H9 (cell line): ENCODE measurements around the gene RORC. TPM values are rescaled to one million over a fixed set of nuclear protein-coding genes. Genes with fewer than 3 reads are reported as not detected.
A peak's percentile ranks its signal among the peaks of the same experiment; 100 is the strongest.

Experiments
- DNase-seq: peaks from one replicate; pipeline ENCODE4 v3.0.0-alpha.2; 2017
- H2AFZ ChIP-seq: one replicate; pipeline ENCODE4 v1.6.1; 2013; ENCODE audit warnings: mild to moderate bottlenecking, low read length, control low read depth, moderate library complexity
- H2AK5ac ChIP-seq: 2 replicates; pipeline ENCODE4 v1.6.1; 2013; ENCODE audit warnings: low read length, control low read depth, mixed read lengths; ENCODE audit not compliant: insufficient read length
- H2BK120ac ChIP-seq: one replicate; pipeline ENCODE4 v1.6.1; 2013; ENCODE audit warnings: low read depth, mild to moderate bottlenecking, low read length, control low read depth, inconsistent platforms; ENCODE audit not compliant: poor library complexity, severe bottlenecking
- H2BK12ac ChIP-seq: 2 replicates; pipeline ENCODE4 v1.6.1; 2013; ENCODE audit warnings: low read length, control low read depth, mixed read lengths, low read depth; ENCODE audit not compliant: insufficient read length
- H2BK15ac ChIP-seq: 2 replicates; pipeline ENCODE4 v1.6.1; 2013; ENCODE audit warnings: low read depth, low read length, control low read depth
- H2BK20ac ChIP-seq: one replicate; pipeline ENCODE4 v1.6.1; 2013; ENCODE audit warnings: low read depth, mild to moderate bottlenecking, low read length, control low read depth, inconsistent platforms; ENCODE audit not compliant: poor library complexity, severe bottlenecking
- H2BK5ac ChIP-seq: 2 replicates; pipeline ENCODE4 v1.6.1; 2013; ENCODE audit warnings: low read length, control low read depth, mixed read lengths; ENCODE audit not compliant: insufficient read length
- H3K14ac ChIP-seq: 2 replicates; pipeline ENCODE4 v1.6.1; 2013; ENCODE audit warnings: low read length, control low read depth; ENCODE audit not compliant: insufficient read depth
- H3K18ac ChIP-seq: 2 replicates; pipeline ENCODE4 v1.6.1; 2013; ENCODE audit warnings: low read depth, mild to moderate bottlenecking, mixed read lengths, low read length, control low read depth; ENCODE audit not compliant: insufficient read length
- H3K23ac ChIP-seq: 2 replicates; pipeline ENCODE4 v1.6.1; 2013; ENCODE audit warnings: low read length, control low read depth, mixed read lengths, low read depth; ENCODE audit not compliant: insufficient read length
- H3K23me2 ChIP-seq: 2 replicates; pipeline ENCODE4 v1.6.1; 2013; ENCODE audit warnings: low read depth, mild to moderate bottlenecking, mixed read lengths, low read length, control low read depth; ENCODE audit not compliant: insufficient read length, poor library complexity, severe bottlenecking
- H3K27ac ChIP-seq: 2 replicates; pipeline ENCODE4 v1.5.1; 2013; ENCODE audit warnings: low read length, control low read depth, mixed read lengths, low read depth; ENCODE audit not compliant: insufficient read length
- H3K27me3 ChIP-seq: 2 replicates; pipeline ENCODE4 v1.6.1; 2013; ENCODE audit warnings: low read length, control low read depth, inconsistent platforms; ENCODE audit not compliant: insufficient read depth
- H3K4ac ChIP-seq: 2 replicates; pipeline ENCODE4 v1.6.1; 2013; ENCODE audit warnings: low read depth, mild to moderate bottlenecking, control low read depth, inconsistent platforms, low read length, moderate library complexity
- H3K4me1 ChIP-seq: 2 replicates; pipeline ENCODE4 v1.6.1; 2013; ENCODE audit warnings: low read length, control low read depth, inconsistent platforms; ENCODE audit not compliant: insufficient read depth
- H3K4me2 ChIP-seq: 2 replicates; pipeline ENCODE4 v1.6.1; 2013; ENCODE audit warnings: low read length, control low read depth, mixed read lengths; ENCODE audit not compliant: insufficient read length, insufficient read depth
- H3K56ac ChIP-seq: 2 replicates; pipeline ENCODE4 v1.6.1; 2013; ENCODE audit warnings: low read depth, mild to moderate bottlenecking, mixed read lengths, low read length, control low read depth; ENCODE audit not compliant: insufficient read length
- H3K79me1 ChIP-seq: 2 replicates; pipeline ENCODE4 v1.6.1; 2013; ENCODE audit warnings: low read depth, mild to moderate bottlenecking, moderate library complexity, low read length, control low read depth, inconsistent platforms; ENCODE audit not compliant: insufficient read depth, poor library complexity, severe bottlenecking
- H3K79me2 ChIP-seq: 2 replicates; pipeline ENCODE4 v1.6.1; 2013; ENCODE audit warnings: low read length, control low read depth, inconsistent platforms; ENCODE audit not compliant: insufficient read depth
- H3K9ac ChIP-seq: 2 replicates; pipeline ENCODE4 v1.6.1; 2013; ENCODE audit warnings: low read length, control low read depth, mixed read lengths; ENCODE audit not compliant: insufficient read length; ENCODE audit errors: extremely low read depth
- H3K9me3 ChIP-seq: one replicate; pipeline ENCODE4 v1.6.1; 2013; ENCODE audit warnings: low read depth, low read length, inconsistent platforms; ENCODE audit not compliant: control insufficient read depth
- H3T11ph ChIP-seq: one replicate; pipeline ENCODE4 v1.6.1; 2013; ENCODE audit warnings: mild to moderate bottlenecking, low read length, control low read depth, inconsistent platforms
- H4K20me1 ChIP-seq: one replicate; pipeline ENCODE4 v1.6.1; 2013; ENCODE audit not compliant: control insufficient read depth, insufficient read length, insufficient read depth
- H4K5ac ChIP-seq: 2 replicates; pipeline ENCODE4 v1.6.1; 2013; ENCODE audit warnings: low read depth, mild to moderate bottlenecking, mixed read lengths, low read length, control low read depth; ENCODE audit not compliant: insufficient read length
- H4K8ac ChIP-seq: replicated peaks from 2 replicates; pipeline ENCODE4 v1.6.1; 2013; ENCODE audit warnings: low read length, control low read depth, mixed read lengths, low read depth; ENCODE audit not compliant: insufficient read length
- H4K91ac ChIP-seq: 2 replicates; pipeline ENCODE4 v1.6.1; 2013; ENCODE audit warnings: low read depth, mild to moderate bottlenecking, moderate library complexity, mixed read lengths, low read length, control low read depth; ENCODE audit not compliant: insufficient read length
- H3K27ac Mint-ChIP-seq, 3 experiments: 2 replicates in 2 of 3; 3 replicates in 1 of 3; pipeline ENCODE4 v1.8.0; 2020 to 2021; ENCODE audit warnings: mixed read lengths in 3 of 3, mild to moderate bottlenecking in 1 of 3, moderate library complexity in 1 of 3
- H3K27me3 Mint-ChIP-seq: 2 replicates; pipeline ENCODE4 v1.8.0; 2021; ENCODE audit warnings: low read depth, mild to moderate bottlenecking, moderate library complexity, mixed read lengths
- H3K36me3 Mint-ChIP-seq, 3 experiments: 2 replicates in 2 of 3; 3 replicates in 1 of 3; pipeline ENCODE4 v1.8.0; 2020 to 2021; ENCODE audit warnings: low read depth in 3 of 3, mixed read lengths in 3 of 3; ENCODE audit not compliant: insufficient read depth in 1 of 3
- H3K4me1 Mint-ChIP-seq, 2 experiments: 2 replicates each; pipeline ENCODE4 v1.8.0; 2020; ENCODE audit warnings: mixed read lengths in 2 of 2
- H3K4me3 Mint-ChIP-seq, 2 experiments: 2 replicates in 1 of 2; 3 replicates in 1 of 2; pipeline ENCODE4 v1.8.0; 2020 to 2021; ENCODE audit warnings: mild to moderate bottlenecking in 2 of 2, mixed read lengths in 2 of 2, moderate library complexity in 1 of 2
- H3K9me3 Mint-ChIP-seq, 2 experiments: 2 replicates in 1 of 2; 3 replicates in 1 of 2; pipeline ENCODE4 v1.8.0; 2020; ENCODE audit warnings: mild to moderate bottlenecking in 2 of 2, mixed read lengths in 2 of 2, moderate library complexity in 1 of 2
- WGBS: extraction: QIAGEN DNeasy Blood & Tissue Kit; methylation state at CpG from one replicate; pipeline ENCODE4 v1.1.7; 2013; ENCODE audit warnings: missing lambda C conversion rate, low lambda C conversion rate, mixed read lengths; ENCODE audit not compliant: insufficient read length; ENCODE audit errors: extremely low coverage; 5-methylcytosine and 5-hydroxymethylcytosine counted together
- total RNA-seq: library from RNA; stranded (reverse); gene quantifications from 2 replicates; pipeline ENCODE4 v1.2.1, GENCODE V29; 2021
- TF ChIP-seq, protein P1 (sequence below): fragments of 200-600 bp; sonication (generic); conservative IDR thresholded peaks from 3 replicates; pipeline ENCODE4 v1.8.0; 2021; ENCODE audit warnings: antibody characterized with exemption, mild to moderate bottlenecking

The RORC gene
- total RNA-seq, 1 experiment from 2014 or later = 0.52 TPM

DNA sequence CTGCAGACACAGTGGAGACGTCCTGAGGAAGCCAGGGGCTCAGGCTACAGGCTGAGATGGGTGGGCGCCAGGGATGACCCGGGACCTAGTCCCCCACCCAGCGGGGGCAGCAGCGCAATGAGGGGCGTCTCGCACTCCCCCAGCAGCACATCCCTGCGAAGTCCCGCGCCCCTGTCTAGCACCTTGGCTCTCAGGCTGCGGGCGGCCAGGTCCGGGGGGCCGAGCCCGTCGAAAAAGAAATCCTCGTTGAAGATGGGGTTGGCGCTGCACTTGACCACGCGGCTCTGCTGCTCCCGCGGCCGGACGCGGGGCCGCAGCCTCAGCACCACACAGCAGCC, 6.3 kb upstream of the RORC start:
- Mint-ChIP-seq H3K27ac (no peak overlapping the region), H3K36me3 (peaks cover 0 to 2% (median 0%) of the 10 kb centered on the region in 3 experiments; a peak in 2 of 7 replicates), H3K4me1 (peaks cover 24 to 28% of the 10 kb centered on the region in 2 experiments), H3K27me3 (peaks cover 39% of the 10 kb centered on the region), H3K9me3 (no peaks in the 10 kb centered on the region; a peak in 1 of 5 replicates), H3K4me3 (peak overlapping the region; percentile 56 to 78)
- peaks cover 9% of the 10 kb centered on the region; the same call in 1 of the 2 replicates for H3K27me3 ChIP-seq
- peaks cover 2% of the 10 kb centered on the region; the same call in 1 of the 2 replicates for H3K4me1 ChIP-seq
- H3K14ac ChIP-seq = 0 out of 2 replicates have a peak overlapping the region, but pooled peaks have one; percentile 16
- H3K4me2 ChIP-seq = peak overlapping the region; percentile 43
- no peak overlapping the region for H2BK5ac ChIP-seq
- no peak overlapping the region for H4K5ac ChIP-seq
- no peak overlapping the region for H2BK15ac ChIP-seq
- no peak overlapping the region for H2AK5ac ChIP-seq
- no peak overlapping the region for H2BK12ac ChIP-seq
- no CpG with 5 or more reads among the region's 26 CpGs for WGBS
- H3K4ac ChIP-seq = no peak overlapping the region
- H3K18ac ChIP-seq = peak overlapping the region; percentile 10
- no peak overlapping the region for H3T11ph ChIP-seq
- peaks cover 30% of the 10 kb centered on the region for H3K23me2 ChIP-seq
- no peak overlapping the region for H2AFZ ChIP-seq
- H3K56ac ChIP-seq = no peak overlapping the region
- no peak overlapping the region for H3K27ac ChIP-seq
- no peak overlapping the region for H3K23ac ChIP-seq
- H2BK20ac ChIP-seq = no peak overlapping the region
- H4K91ac ChIP-seq = no peak overlapping the region
- no peak for DNase-seq
- H2BK120ac ChIP-seq = no peak overlapping the region
- H4K8ac ChIP-seq = no peak overlapping the region
- H3K79me1 ChIP-seq = no peaks in the 10 kb centered on the region
- H3K9ac ChIP-seq = no peak overlapping the region
- H4K20me1 ChIP-seq = no peaks in the 10 kb centered on the region
- H3K9me3 ChIP-seq = no peaks in the 10 kb centered on the region
- H3K79me2 ChIP-seq = no peaks in the 10 kb centered on the region
- TF ChIP-seq, protein P1, sequence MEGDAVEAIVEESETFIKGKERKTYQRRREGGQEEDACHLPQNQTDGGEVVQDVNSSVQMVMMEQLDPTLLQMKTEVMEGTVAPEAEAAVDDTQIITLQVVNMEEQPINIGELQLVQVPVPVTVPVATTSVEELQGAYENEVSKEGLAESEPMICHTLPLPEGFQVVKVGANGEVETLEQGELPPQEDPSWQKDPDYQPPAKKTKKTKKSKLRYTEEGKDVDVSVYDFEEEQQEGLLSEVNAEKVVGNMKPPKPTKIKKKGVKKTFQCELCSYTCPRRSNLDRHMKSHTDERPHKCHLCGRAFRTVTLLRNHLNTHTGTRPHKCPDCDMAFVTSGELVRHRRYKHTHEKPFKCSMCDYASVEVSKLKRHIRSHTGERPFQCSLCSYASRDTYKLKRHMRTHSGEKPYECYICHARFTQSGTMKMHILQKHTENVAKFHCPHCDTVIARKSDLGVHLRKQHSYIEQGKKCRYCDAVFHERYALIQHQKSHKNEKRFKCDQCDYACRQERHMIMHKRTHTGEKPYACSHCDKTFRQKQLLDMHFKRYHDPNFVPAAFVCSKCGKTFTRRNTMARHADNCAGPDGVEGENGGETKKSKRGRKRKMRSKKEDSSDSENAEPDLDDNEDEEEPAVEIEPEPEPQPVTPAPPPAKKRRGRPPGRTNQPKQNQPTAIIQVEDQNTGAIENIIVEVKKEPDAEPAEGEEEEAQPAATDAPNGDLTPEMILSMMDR = no peak
